ENCODE data around the gene TTC3. TPM values are rescaled to one million over a fixed set of nuclear protein-coding genes. Genes with fewer than 3 reads are reported as not detected.

The TTC3 gene
- total and polyA plus RNA-seq, 2 of the 13 experiments (the other 11 are each of a cell fraction or from before 2014, with no cell fraction given) = 55.7 to 108 TPM

GRCh38 chr21:37220433-37220980 lies 147.5 kb downstream of the TTC3 start:
- intact Hi-C loops (cut with micrococcal nuclease; ENCODE audit: unreplicated experiment) = loop anchor here (2.0 to 5.0 kb wide), 3 partner anchors 14 to 147 kb away; partner anchors contain the start of gene DYRK1A
- CTCF ChIA-PET (ENCODE audit: low intra/inter-chr PET ratio, low total read pairs) = no interaction called here
- 0 out of 2 replicates have a peak, but pooled peaks have one; percentile 4 for TF ChIP-seq ZBTB14 (CRISPR knock-in tag; IDR thresholded peaks at IDR 0.05)
- TF ChIP-seq PHB2 (IDR thresholded peaks at IDR 0.05; ENCODE audit: partially characterized antibody) = no peak
- 0 out of 2 replicates have a peak, but pooled peaks have one; percentile 40 for TF ChIP-seq MAFG (CRISPR knock-in tag; IDR thresholded peaks at IDR 0.05)
- peak; percentile 16; the same call in 1 of the 2 replicates for TF ChIP-seq ZNF331 (CRISPR knock-in tag; IDR thresholded peaks at IDR 0.05)
- no peak for TF ChIP-seq GTF3A (CRISPR knock-in tag; conservative IDR thresholded peaks at IDR 0.05)
- TF ChIP-seq SATB2 (CRISPR knock-in tag; IDR thresholded peaks at IDR 0.05) = 0 out of 2 replicates have a peak, but pooled peaks have one; percentile 9
- no peak for TF ChIP-seq MTF1 (CRISPR knock-in tag; IDR thresholded peaks at IDR 0.05)
- TF ChIP-seq ZNF710 (CRISPR knock-in tag; IDR thresholded peaks at IDR 0.05; ENCODE audit: borderline replicate concordance) = 0 out of 2 replicates have a peak, but pooled peaks have one; percentile 82
- TF ChIP-seq ELF1 (CRISPR knock-in tag; IDR thresholded peaks at IDR 0.05) = peak; percentile 59
- no peak for TF ChIP-seq ZSCAN22 (CRISPR knock-in tag; IDR thresholded peaks at IDR 0.05)
- peak; percentile 34; the same call in 1 of the 2 replicates for TF ChIP-seq GABPA (IDR thresholded peaks at IDR 0.05; ENCODE audit: low read depth, low read length)
- no peak for TF ChIP-seq GABPA (CRISPR knock-in tag; IDR thresholded peaks at IDR 0.05; ENCODE audit: low read depth)
- TF ChIP-seq, protein P1, sequence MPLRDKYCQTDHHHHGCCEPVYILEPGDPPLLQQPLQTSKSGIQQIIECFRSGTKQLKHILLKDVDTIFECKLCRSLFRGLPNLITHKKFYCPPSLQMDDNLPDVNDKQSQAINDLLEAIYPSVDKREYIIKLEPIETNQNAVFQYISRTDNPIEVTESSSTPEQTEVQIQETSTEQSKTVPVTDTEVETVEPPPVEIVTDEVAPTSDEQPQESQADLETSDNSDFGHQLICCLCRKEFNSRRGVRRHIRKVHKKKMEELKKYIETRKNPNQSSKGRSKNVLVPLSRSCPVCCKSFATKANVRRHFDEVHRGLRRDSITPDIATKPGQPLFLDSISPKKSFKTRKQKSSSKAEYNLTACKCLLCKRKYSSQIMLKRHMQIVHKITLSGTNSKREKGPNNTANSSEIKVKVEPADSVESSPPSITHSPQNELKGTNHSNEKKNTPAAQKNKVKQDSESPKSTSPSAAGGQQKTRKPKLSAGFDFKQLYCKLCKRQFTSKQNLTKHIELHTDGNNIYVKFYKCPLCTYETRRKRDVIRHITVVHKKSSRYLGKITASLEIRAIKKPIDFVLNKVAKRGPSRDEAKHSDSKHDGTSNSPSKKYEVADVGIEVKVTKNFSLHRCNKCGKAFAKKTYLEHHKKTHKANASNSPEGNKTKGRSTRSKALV (CRISPR knock-in tag; IDR thresholded peaks at IDR 0.05) = peak; percentile 28; the same call in 1 of the 2 replicates
- no peak for TF ChIP-seq NCOR1 (IDR thresholded peaks at IDR 0.05; ENCODE audit: borderline replicate concordance, low read length)
- no peak for TF ChIP-seq JARID2 (CRISPR knock-in tag; IDR thresholded peaks at IDR 0.05; ENCODE audit: insufficient replicate concordance)
- TF ChIP-seq TIGD3 (CRISPR knock-in tag; IDR thresholded peaks at IDR 0.05; ENCODE audit: borderline replicate concordance) = 0 out of 2 replicates have a peak, but pooled peaks have one; percentile 8
- no peak for TF ChIP-seq ZNF44 (CRISPR knock-in tag; IDR thresholded peaks at IDR 0.05)

More at GRCh38 chr21:37220433-37220980, 147.5 kb downstream of the TTC3 start:
- BruUV-seq (replicated peaks) = TSS peak; percentile 60
- Histone ChIP-seq H3K79me2 (ENCODE audit: insufficient read depth, low read length) (peaks cover 20% of the 10 kb centered on the region), H3K9me3 (ENCODE audit: low read length) (no peaks in the 10 kb centered on the region), H3K36me3 (replicated peaks in 1 of 2; ENCODE audit: control insufficient read depth in 1 of 2, insufficient read depth in 2 of 2, low read length in 2 of 2) (peaks cover 2 to 14% of the 10 kb centered on the region in 2 experiments; a peak in 3 of 5 replicates), H4K20me1 (ENCODE audit: insufficient read depth, low read length) (no peaks in the 10 kb centered on the region), H3K27me3 (ENCODE audit: control insufficient read depth in 1 of 2, insufficient read depth in 2 of 2, low read length in 2 of 2) (no peaks in the 10 kb centered on the region), H3K27ac (ENCODE audit: extremely low read length, insufficient read depth, low read length) (peak overlapping the region; percentile 74), H2AFZ (ENCODE audit: low read length) (no peak overlapping the region), H3K9ac (ENCODE audit: insufficient read depth, low read depth, low read length) (peak overlapping the region; percentile 77), H3K4me1 (ENCODE audit: insufficient read depth, low read length) (peaks cover 21% of the 10 kb centered on the region), H3K4me3 (replicated peaks in 1 of 3; ENCODE audit: insufficient read depth in 1 of 3, low read depth in 2 of 3, low read length in 3 of 3) (peak overlapping the region; percentile 66 to 78 (median 67)), H3K4me2 (ENCODE audit: low read depth, low read length) (peak overlapping the region; percentile 90)
- ATAC-seq = peak; percentile 86
- in situ Hi-C loops (cut with HindIII; ENCODE audit: extremely low pct_ligation_motif_present, low pct_unique_long_range_greater_than_20kb) = no loop called here
- DNase-seq (ENCODE audit: low spot score) = peak; percentile 48
- 6% methylated on average over 7 of the region's 35 CpGs for WGBS (ENCODE audit: low lambda C conversion rate)
- POLR2A ChIA-PET = interaction anchor here (0.7 to 2.2 kb wide), 7 partner anchors 10 to 344 kb away, joined by 3 to 17 read pairs (median 5); partner anchors contain the start of genes DYRK1A and VPS26C
- FAIRE-seq = peak; percentile 60

All from HepG2 (cell line).